ENCODE measurements around the gene SLC2A1.

GRCh38 chr1:42933610-42934491, 24.8 kb downstream of the SLC2A1 start:
- no peak for TF ChIP-seq CTCF (IDR thresholded peaks at IDR 0.05)
- no peak for TF ChIP-seq POLR2A (IDR thresholded peaks at IDR 0.05)
